Stimulated activated CD4-positive, alpha-beta T cell treated with anti-CD3 and anti-CD28 coated beads, Interleukin-2, amount 100 ng/mL, for 48 hours (primary cell): ENCODE data around the gene ORAI3.
A peak's percentile ranks its signal among the peaks of the same experiment; 100 is the strongest.
"Not testable (repeated sequence)": the region's sequence is repeated elsewhere in the genome, so short reads cannot be mapped to it uniquely, and the experiment has no call there.

Source experiments
- DNase-seq, 2 donors: peaks; one replicate each; pipeline ENCODE4 v3.0.0-alpha.2; 2020

The ORAI3 gene

GRCh38 chr16:30924076-30924912 is 24.6 kb upstream of the ORAI3 start:
- no peak for DNase-seq

DNA sequence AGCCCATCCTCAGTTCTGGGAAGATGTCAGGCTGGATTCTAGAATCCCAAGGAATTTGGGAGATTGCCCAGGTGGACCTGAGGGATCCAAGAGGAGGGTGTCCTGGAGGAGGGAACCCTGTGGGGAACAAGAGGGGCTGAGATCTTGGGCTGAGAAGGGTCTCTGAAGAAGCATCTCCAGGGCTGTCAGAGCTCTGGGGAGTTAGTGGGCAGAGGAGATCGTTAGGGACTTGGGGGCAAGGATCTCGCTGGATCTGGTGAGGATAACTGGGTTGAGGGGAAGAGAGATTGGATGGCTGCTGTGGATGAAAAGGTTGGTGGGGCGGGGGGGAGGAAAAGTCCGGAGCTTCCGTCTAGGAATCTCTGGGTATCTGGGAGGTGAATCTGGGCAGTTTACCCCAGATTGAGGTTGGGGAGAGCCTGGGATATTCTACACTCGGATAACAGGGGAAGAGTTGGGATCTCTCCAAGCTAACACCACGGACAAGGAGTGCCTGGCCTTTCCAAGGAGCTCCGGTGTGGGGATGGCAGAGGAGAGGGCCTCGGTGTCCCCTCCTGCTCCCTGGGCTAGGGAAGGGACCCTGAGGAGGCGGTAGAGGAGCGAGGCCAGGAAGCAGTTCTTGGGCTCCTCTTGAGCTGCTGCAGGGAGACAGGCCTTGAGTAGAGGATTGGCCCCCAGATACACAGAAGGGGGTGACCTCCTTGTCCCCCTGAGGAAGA is 23.8 kb upstream of the ORAI3 start:
- no peak for DNase-seq

DNA sequence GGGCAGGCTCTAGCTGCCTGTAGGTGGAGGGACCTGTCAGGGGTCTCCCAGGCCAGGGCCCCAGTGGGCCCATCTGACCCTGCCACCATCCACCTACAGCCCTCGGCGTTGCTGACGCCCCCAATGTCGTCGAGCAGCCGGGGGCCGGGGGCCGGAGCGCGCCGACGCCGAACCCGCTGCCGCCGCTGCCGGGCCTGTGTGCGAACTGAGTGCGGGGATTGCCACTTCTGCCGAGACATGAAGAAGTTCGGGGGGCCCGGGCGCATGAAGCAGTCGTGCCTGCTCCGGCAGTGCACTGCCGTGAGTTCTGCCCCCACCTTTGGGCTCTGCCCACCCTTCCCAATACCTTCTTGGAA is 23.3 kb upstream of the ORAI3 start:
- no peak for DNase-seq

DNA sequence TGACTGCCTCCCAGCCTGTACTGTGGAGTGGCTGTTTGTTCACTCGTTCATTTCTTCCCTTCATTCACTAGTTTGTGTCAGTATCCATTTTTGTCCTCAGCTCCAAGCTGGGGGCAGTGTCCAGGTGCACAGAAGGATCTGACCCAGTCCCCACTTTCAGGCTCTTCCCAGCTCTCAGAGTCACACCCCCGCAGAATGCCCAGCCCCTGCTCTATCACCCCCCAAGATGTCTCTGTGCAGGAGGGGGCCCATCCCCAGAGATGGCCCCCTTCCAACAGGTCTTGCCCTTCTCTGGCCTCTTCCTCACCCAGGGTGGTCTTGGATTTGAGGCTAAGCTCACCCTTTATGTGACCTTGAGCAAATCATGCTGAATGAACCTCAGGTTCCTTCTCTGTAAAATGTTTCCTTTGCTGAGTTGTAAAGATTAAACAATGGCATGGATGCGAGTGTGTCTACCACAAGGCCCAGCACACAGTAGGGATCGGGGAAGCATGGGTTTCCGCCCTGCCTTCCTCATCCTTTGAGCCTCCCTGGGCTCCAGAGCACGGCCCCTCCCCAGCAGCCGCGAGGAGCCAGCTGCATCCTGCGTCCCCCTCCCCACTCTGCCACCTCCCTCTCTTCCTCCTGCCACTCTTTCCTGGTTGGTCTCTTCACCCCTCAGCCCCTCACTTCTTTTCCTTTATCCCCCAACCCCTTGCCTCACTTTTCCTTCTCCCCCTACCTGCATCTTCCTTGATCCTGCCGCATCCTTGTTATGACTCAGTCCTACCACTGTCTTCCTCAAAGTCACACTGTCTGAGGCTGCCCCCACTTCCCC is 22.7 kb upstream of the ORAI3 start:
- DNase-seq, result no peak

DNA sequence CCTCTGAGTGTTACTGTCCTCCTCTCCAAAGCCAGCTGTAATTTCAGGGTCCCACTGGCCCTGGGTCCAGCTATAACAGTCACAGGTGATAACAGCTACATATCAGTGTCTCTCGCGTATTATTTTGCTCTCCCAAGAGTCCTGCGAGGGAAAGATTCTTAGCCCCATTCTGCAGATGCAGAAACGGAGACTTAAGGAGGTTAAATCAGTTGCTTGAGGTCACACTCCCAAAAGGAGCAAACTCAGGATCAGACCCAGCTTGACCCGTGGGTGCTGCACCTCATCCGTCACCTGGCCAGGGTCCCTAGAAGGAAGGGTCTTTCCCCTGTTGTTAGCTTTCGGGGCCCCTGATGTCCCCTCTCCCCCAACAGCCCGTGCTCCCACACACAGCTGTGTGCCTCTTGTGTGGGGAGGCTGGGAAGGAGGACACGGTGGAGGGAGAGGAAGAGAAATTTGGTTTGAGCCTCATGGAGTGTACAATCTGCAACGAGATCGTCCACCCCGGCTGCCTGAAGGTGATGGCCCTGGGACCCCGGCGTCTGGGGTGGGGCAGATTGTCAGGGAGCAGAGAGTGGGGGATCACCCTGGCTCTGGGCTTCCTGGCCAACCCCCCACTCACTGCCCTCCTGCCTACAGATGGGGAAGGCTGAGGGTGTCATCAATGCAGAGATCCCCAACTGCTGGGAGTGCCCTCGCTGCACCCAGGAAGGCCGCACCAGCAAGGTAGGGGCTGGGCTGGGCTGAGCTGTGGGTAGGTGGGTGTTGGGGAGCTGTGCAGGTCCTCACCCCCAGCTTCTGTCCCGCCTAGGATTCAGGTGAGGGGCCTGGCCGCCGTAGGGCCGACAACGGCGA is 21.7 kb upstream of the ORAI3 start:
- no peak for DNase-seq

- no peak for DNase-seq
These were observed 21.0 kb upstream of the ORAI3 start for GRCh38 chr16:30927789-30928378.

- no peak for DNase-seq
These were observed 20.5 kb upstream of the ORAI3 start for GRCh38 chr16:30928390-30928789.

- no peak for DNase-seq
These were observed 19.7 kb upstream of the ORAI3 start for GRCh38 chr16:30929167-30929566.

DNA sequence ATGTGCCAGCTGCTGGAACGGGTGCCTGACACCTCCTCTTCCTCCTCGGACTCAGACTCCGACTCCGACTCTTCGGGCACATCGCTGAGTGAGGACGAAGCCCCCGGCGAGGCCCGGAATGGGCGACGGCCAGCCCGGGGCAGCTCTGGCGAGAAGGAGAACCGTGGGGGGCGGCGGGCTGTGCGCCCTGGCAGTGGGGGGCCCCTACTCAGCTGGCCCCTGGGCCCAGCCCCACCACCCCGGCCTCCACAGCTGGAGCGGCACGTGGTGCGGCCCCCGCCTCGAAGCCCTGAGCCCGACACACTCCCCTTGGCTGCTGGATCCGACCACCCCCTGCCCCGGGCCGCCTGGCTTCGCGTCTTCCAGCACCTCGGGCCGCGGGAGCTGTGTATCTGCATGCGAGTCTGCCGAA is 18.7 kb upstream of the ORAI3 start:
- no peak for DNase-seq

- DNase-seq, result no peak
These were observed 17.7 kb upstream of the ORAI3 start for GRCh38 chr16:30931068-30931650.

GRCh38 chr16:30934827-30935557 is 13.9 kb upstream of the ORAI3 start:
- peak in 1 of 2 donors; percentile 37 for DNase-seq

- no peak for DNase-seq
These were observed 11.2 kb upstream of the ORAI3 start for GRCh38 chr16:30937692-30938091.

DNA sequence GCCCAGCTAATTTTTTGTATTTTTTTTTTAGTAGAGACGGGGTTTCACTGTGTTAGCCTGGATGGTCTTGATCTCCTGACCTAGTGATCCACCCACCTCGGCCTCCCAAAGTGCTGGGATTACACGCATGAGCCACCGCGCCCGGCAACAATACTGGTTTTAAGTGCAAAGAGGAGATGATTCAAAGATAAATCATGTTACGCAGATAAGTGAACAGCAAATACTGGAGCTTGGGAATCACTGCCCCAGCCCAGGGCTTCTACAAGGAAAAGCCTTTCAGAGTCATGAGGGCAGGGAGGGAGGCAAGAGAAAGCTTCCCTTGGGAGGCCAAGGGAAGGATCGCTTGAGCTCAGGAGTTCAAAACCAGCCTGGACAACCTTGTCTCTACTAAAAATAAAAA is 9.3 kb upstream of the ORAI3 start:
- not testable (repeated sequence) for DNase-seq

GRCh38 chr16:30941600-30942425 is 7.1 kb upstream of the ORAI3 start:
- peak; percentile 66 to 68 for DNase-seq

DNA sequence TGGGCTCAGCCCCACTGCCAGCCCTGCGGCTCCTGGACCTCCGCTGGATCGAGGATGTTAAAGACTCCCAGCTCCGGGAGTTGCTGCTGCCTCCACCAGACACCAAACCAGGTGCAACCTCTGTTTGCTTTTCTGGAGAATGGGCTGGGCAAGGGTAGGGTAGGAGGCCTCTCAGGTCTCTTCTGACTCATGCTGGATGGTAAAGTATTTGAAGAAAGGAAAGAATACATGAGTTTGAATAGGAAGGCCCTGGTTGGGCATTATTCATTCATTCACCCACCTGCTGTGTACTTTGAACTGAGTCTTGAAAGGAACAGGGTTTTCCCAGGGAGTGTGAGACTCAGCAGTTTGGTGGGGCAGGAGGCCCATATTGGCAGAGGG is 6.5 kb upstream of the ORAI3 start:
- DNase-seq, result no peak

- DNase-seq, result no peak
These were observed 4.5 kb upstream of the ORAI3 start for GRCh38 chr16:30944352-30944751.

GRCh38 chr16:30946671-30947540 is 2.0 kb upstream of the ORAI3 start:
- DNase-seq, result no peak

DNA sequence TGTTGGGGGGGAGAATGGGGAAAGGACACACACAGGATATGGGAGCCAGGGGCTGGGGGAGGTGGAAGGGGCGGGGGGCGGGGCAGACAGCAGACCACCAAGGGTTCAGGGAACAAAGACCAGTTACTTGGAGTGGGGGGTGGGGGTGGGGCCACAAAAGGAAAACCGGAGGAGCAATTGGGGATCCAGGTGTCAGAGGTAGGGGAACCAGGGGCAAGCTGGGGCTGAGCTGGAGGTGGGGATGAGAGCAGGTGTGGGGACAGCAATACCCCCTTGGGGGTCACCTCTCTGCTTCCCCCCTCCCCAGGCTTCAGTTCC is 1.4 kb upstream of the ORAI3 start:
- DNase-seq, result no peak
